ENCODE measurements around the gene AUTS2. TPM values are rescaled to one million over a fixed set of nuclear protein-coding genes. Genes with fewer than 3 reads are reported as not detected.

The AUTS2 gene
- total and polyA plus RNA-seq, 2 donors (not counting 1 experiment from before 2014, with no cell fraction given): 0.60 to 9.1 TPM

- H3K4me1 ChIP-seq (ENCODE audit: control insufficient read depth, extremely low read depth, insufficient read depth, low read length): no peaks in the 10 kb centered on the region
- H3K27me3 ChIP-seq (ENCODE audit: control insufficient read depth, insufficient read depth, low read length): no peaks in the 10 kb centered on the region
- no peak overlapping the region for H3K4me3 ChIP-seq (replicated peaks in 1 of 4; ENCODE audit: control extremely low read depth in 1 of 4, insufficient read depth in 1 of 4, low read depth in 3 of 4, low read length in 4 of 4)
- no peak for TF ChIP-seq EZH2 (IDR thresholded peaks at IDR 0.05; ENCODE audit: low read length, missing control alignments)
- no peak for TF ChIP-seq CTCF (conservative IDR thresholded peaks at IDR 0.05 in 1 of 2, IDR thresholded peaks at IDR 0.05 in 1 of 2; ENCODE audit: low read depth in 1 of 2, low read length in 2 of 2)
- no peak overlapping the region for H2AFZ ChIP-seq (ENCODE audit: low read length)
- no peak for DNase-seq (ENCODE audit: low read depth in 2 of 2)
- no peak overlapping the region for H3K27ac ChIP-seq (ENCODE audit: insufficient read depth, low read length)
- no peaks in the 10 kb centered on the region for H3K79me2 ChIP-seq (ENCODE audit: control insufficient read depth, insufficient read depth, low read length)
- H3K36me3 ChIP-seq (ENCODE audit: control insufficient read depth, insufficient read depth, low read length): no peaks in the 10 kb centered on the region
- H3K9ac ChIP-seq (ENCODE audit: insufficient read depth, low read length): no peak overlapping the region
- no peaks in the 10 kb centered on the region for H4K20me1 ChIP-seq (ENCODE audit: control insufficient read depth, extremely low read depth, insufficient read depth, low read length)
- no peak overlapping the region for H3K4me2 ChIP-seq (ENCODE audit: extremely low read depth, insufficient read depth, low read length)
- H3K9me3 ChIP-seq (ENCODE audit: control insufficient read depth, insufficient read depth, low read depth, low read length): no peaks in the 10 kb centered on the region
Measured at GRCh38 chr7:70414368-70414767, 816.1 kb downstream of the AUTS2 start.

- Histone ChIP-seq H3K27me3 (ENCODE audit: control insufficient read depth, insufficient read depth, low read length) (no peaks in the 10 kb centered on the region), H3K4me2 (ENCODE audit: extremely low read depth, insufficient read depth, low read length) (no peak overlapping the region), H3K4me1 (ENCODE audit: control insufficient read depth, extremely low read depth, insufficient read depth, low read length) (no peaks in the 10 kb centered on the region), H3K36me3 (ENCODE audit: control insufficient read depth, insufficient read depth, low read length) (no peaks in the 10 kb centered on the region), H4K20me1 (ENCODE audit: control insufficient read depth, extremely low read depth, insufficient read depth, low read length) (no peaks in the 10 kb centered on the region), H2AFZ (ENCODE audit: low read length) (no peak overlapping the region), H3K9ac (ENCODE audit: insufficient read depth, low read length) (no peak overlapping the region), H3K27ac (ENCODE audit: insufficient read depth, low read length) (no peak overlapping the region), H3K79me2 (ENCODE audit: control insufficient read depth, insufficient read depth, low read length) (no peaks in the 10 kb centered on the region), H3K4me3 (replicated peaks in 1 of 4; ENCODE audit: control extremely low read depth in 1 of 4, insufficient read depth in 1 of 4, low read depth in 3 of 4, low read length in 4 of 4) (no peak overlapping the region), H3K9me3 (ENCODE audit: control insufficient read depth, insufficient read depth, low read depth, low read length) (no peaks in the 10 kb centered on the region)
- TF ChIP-seq CTCF (conservative IDR thresholded peaks at IDR 0.05 in 1 of 2, IDR thresholded peaks at IDR 0.05 in 1 of 2; ENCODE audit: low read depth in 1 of 2, low read length in 2 of 2): no peak
- TF ChIP-seq EZH2 (IDR thresholded peaks at IDR 0.05; ENCODE audit: low read length, missing control alignments): no peak
- DNase-seq (ENCODE audit: low read depth in 2 of 2): no peak
Measured at GRCh38 chr7:70415179-70415972, 817.1 kb downstream of the AUTS2 start.

- Histone ChIP-seq H3K9ac (ENCODE audit: insufficient read depth, low read length) (no peak overlapping the region), H3K4me1 (ENCODE audit: control insufficient read depth, extremely low read depth, insufficient read depth, low read length) (no peaks in the 10 kb centered on the region), H3K27me3 (ENCODE audit: control insufficient read depth, insufficient read depth, low read length) (no peaks in the 10 kb centered on the region), H4K20me1 (ENCODE audit: control insufficient read depth, extremely low read depth, insufficient read depth, low read length) (no peaks in the 10 kb centered on the region), H3K27ac (ENCODE audit: insufficient read depth, low read length) (no peak overlapping the region), H2AFZ (ENCODE audit: low read length) (no peak overlapping the region), H3K79me2 (ENCODE audit: control insufficient read depth, insufficient read depth, low read length) (no peaks in the 10 kb centered on the region), H3K36me3 (ENCODE audit: control insufficient read depth, insufficient read depth, low read length) (no peaks in the 10 kb centered on the region), H3K9me3 (ENCODE audit: control insufficient read depth, insufficient read depth, low read depth, low read length) (no peaks in the 10 kb centered on the region), H3K4me3 (replicated peaks in 1 of 4; ENCODE audit: control extremely low read depth in 1 of 4, insufficient read depth in 1 of 4, low read depth in 3 of 4, low read length in 4 of 4) (no peak overlapping the region), H3K4me2 (ENCODE audit: extremely low read depth, insufficient read depth, low read length) (no peak overlapping the region)
- DNase-seq (ENCODE audit: low read depth in 2 of 2): no peak
- TF ChIP-seq EZH2 (IDR thresholded peaks at IDR 0.05; ENCODE audit: low read length, missing control alignments) (no peak), CTCF (conservative IDR thresholded peaks at IDR 0.05 in 1 of 2, IDR thresholded peaks at IDR 0.05 in 1 of 2; ENCODE audit: low read depth in 1 of 2, low read length in 2 of 2) (no peak)
Measured at GRCh38 chr7:70416347-70416985, 818.2 kb downstream of the AUTS2 start.
